HG03175 (cell line): ENCODE measurements around the gene DPM1.

ENCODE experiments used
- ATAC-seq: cut with Tn5 transposase; IDR thresholded peaks from one replicate; pipeline ENCODE4 v1.9.1; 2021; ENCODE audit warnings: mild to moderate bottlenecking, moderate library complexity; ENCODE audit not compliant: unreplicated experiment

The DPM1 gene

DNA sequence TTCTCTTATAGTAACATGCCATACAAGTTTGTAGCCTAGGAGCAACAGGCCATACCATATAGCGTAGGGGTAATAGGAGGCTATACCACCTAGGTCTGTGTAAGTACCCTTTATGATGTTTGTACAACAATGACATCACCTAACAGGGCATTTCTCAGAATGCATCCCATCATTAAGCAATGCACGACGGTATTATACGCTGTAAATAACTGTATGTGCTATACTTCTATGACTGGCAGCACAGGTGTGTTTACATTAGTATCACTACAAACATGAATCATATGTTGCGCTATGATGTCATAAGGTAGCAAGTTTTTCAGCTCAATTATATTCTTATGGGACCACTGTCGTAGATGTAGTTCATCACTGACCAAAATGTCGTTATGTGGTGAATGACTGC is 58.1 kb downstream of the DPM1 start:
- ATAC-seq: no peak

DNA sequence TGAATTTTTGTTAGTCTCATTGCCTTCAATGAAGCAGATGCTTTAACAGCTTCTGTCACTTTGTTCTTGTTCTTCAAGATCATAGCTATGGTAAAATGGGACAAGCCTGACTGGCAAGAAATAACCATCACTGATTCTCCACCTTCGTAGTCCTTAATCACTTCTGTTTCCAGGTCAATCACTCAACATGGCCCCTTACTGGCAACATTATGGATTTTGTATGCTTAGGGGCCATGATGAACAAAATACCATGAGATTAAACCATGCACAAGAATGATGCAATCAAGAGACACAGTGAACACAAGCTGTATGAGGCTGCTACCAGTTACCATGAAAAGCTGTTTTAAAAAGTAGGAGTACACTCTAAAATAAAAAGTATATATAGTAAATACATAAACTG is 59.9 kb downstream of the DPM1 start:
- ATAC-seq: no peak

DNA sequence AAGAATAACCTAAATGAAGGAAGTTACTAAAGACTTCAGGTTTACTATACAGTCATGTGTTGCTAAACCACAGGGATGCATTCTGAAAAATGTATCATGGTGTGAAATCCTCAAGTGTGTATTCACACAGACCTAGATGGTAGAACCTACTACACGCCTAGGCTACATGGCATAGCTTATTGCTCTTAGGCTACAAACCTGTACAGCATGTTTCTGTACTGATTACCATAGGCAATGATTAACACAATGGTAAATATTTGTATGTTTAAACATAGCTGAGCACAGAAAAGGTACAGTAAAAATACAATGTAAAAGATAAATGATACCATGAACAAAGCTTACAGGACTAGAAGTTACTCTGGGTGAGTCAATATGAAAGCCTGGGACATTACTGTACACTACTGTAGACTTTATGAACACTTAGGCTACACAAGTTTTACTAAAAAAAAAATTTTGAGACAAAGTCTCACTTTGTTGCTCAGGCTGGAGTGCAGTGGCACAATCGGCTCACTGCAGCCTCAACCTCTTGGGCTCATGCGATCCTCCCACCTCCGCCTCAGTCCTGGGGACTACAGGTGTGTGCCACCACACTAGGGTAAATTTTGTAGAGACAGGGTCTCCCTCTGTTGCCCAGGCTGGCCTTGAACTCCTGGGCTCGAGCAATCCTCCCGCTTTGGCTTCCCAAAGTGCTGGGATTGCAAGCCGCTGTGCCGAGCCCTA is 63.1 kb downstream of the DPM1 start:
- ATAC-seq: no peak

DNA sequence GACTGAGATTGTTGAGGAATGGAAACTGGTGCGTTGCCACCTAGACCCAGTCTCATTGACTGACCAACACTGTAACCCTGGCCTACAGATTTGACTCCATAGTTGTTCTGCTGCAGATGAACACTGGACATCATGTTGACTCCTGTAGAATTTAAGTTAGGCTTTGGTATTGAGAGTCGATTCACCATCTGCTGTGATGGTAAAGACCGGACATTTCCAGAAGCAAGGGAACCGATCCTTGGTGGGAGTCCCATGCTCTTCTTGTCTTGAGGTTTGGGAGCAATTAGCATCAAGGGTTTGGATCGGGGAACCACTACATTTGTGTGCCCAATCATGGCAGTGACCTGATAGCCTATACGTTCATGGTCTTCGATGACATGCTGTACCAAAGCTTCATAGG is 64.7 kb downstream of the DPM1 start:
- no peak for ATAC-seq

DNA sequence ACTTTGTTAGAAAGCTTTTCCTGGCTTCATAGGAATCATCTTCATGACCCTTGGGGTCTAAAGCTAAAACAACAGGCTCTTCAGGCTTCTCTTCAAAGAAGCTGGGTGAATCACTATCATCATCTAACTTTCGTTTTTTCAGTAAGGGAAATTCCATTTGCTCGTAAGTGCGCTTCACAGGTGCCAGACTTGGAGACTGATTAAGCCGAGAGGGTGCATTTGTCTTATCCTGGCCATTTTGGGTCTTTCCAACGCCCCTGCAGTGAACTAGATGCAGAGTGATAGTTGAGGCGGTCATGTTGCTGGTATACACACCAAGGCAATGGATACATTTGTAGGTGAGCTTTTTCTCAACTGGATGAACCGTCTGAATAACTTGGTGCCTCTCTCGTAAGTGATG is 65.9 kb downstream of the DPM1 start:
- no peak for ATAC-seq

DNA sequence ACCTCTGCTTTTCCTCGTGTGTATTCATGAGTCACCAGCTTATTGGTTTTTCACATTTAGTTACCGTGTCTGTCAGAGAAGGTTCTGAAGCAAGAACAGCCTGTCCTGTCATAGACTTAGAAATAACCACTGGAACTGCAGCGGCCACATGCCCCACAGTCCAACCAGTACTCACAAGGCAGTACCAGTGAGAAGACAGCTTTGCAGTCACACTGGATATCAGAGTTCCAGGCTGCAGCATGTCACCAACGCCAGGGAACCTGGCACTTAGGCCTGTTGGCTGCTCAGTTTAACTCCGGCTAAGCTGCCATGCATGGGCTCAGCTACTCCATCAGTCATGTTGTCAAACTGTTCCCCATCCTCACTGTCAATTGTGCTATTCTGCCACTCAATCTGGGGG is 67.2 kb downstream of the DPM1 start:
- no peak for ATAC-seq

DNA sequence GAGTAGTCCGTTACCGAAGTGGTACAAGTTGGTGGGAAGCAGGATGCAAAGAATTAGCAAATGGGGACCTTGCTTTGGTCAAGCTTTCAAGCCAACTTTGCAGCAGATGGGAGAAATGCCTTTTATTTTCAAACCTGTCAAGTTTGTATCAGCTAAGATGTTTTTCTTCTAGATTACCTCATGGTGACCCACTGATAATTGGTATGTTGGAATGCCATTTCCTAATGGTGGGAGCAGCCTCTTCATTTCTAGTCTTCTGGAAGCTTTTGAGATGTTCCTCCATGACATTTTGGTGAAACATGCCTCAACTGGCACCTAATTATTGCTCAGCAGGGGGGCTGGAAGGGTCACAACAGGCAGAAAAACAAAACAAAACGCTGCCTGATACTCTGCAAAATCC is 70.8 kb downstream of the DPM1 start:
- ATAC-seq: no peak

DNA sequence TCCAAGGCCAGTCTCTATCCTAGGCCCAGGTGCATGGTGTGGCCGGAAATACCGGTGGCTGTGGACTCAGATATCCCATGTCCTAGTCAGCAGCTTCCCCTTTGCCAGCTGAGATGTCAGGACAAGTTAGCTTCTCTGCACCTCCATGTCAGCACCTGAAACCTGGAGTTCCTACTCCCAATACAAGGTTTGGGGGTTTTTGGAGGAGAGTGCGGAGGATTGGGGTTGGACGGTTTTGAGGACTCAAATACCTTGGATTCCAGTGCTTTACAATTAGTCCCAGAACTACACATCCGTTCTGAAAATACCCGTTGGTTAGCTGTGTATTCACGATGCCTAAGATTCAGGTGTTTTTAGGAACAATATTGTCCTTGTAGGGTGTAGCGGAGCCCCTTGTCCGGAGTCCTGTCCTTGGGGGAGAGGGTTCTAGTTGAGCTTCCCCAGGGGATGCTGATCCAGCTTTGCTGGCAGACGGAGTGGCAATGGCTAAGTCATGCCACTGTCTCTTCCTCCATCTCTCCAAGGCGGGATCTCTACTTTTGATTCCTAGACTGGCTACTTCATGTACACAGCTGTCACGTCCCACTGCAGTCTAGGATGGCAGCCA is 72.0 kb downstream of the DPM1 start:
- ATAC-seq: no peak

DNA sequence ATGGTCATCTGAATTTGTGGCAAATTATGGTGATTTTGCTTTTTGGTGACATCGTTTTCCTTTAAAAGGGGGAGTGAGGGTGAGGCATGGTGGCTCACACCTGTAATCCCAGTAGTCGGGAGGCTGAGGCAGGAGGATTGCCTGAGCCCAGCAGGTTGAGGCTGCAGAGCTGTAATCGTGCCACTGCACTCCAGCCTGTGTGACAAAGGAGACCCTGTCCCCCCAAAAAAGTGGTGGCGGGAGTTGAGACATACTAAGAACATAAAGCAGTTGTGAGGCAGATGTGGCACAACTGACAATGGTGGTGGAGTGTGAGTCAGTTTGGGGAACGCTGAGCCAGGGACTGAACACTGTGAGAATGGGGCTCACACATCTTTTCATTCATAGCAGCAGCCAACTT is 72.6 kb downstream of the DPM1 start:
- ATAC-seq: no peak

DNA sequence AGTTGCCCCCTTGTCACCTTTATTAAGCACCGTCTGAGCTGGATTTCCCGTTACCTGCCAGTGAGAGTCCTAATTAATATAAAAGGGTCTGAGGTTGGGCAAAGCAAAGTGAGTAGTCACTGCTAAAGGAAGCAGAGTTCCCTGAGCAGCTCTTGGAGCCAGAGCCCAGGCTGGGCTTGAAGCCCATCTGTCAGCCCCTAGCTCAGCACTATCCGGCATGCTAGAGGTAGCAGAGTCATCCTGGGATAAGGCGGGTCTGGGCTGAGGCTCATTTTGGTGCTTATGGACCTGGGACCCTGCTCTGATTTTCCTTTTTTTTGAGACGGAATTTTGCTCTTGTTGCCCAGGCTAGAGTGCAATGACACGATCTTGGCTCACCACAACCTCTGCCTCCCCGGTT is 73.3 kb downstream of the DPM1 start:
- ATAC-seq: no peak
